T-helper 1 cell (primary cell): ENCODE results near the gene DLG2.
"Not testable (repeated sequence)": the region's sequence is repeated elsewhere in the genome, so short reads cannot be mapped to it uniquely, and the experiment has no call there.

Source experiments
- DNase-seq, 5 donors: peaks; one replicate each; pipeline ENCODE4 v3.0.0-alpha.2; 2012 to 2020

Gene DLG2

DNA sequence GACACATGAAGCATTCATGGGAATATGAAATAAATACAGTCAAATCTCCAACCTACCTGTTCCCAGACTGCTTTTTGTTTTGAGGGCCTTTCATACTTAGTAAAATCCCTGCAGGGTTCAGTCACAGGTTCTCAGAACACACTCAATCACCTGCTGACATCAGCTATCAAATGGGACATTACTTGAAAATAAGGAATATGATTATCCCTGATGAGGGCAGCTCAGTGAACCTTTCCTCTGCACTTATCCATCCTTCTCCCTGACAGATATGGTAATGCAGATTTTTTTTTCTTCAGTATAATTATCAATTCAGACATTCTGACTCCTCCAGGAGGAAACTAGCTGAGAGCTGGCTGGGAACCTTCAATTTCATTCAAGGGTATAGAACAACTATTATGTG is 1213.6 kb downstream of the DLG2 start:
- no peak for DNase-seq

DNA sequence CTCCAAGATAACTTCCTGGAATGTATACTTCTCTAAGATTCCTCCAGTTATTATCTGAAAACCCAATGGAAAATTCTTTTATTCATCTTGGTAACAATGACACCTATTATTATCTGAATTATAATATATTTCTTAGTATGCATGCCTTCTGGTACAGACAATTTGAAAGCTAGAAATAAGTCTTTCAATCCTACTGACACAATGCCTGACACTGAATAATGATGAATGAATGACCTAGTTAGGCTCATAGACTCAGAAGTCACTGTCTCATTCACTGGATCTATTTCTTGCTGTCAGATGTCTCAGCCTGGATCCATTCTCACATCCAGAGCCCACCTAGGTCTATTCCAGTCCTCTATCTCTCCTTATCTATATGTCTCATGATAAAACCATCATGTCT is 1214.3 kb downstream of the DLG2 start:
- no peak for DNase-seq

DNA sequence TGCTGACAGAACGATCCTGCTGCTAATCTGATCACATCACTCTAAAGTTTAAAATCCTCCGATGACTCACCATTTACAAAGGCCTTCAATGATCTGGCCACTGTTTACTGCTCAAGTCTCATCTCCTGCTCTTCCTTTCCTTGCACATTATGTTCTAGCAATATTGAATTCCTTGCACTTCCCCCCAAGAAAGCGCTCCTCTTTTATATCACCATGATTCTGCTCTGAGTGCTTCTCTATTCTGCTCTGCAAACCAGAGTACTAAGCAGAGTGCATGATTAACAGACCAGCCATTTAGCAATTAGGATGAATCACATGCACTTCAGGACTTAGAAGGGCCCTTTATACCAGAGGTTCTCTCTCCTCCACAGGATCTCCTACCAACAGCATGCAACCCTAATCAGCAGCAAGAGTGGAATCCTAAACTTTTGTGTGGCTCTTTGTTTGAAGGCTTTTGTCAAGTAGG is 1218.2 kb downstream of the DLG2 start:
- DNase-seq = no peak

DNA sequence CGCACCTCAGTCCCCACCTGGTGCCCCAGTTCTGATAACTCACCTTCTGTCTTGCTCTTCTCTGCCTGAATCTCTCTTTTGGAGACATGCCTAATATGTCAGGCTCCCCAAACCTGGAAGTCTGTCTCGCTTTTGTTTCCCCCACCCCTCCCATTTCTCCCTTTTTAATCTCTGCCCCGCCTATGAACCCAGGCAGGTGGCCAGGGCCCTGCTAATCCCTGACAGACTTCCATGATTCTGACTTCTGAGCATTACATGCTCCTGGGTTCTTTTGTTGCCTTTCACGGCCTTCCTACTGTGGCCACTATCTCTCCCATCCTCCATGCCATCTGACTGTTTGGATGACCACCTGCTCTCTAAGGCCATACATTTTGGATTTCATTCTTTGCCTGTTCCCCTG is 1220.1 kb downstream of the DLG2 start:
- no peak for DNase-seq

DNA sequence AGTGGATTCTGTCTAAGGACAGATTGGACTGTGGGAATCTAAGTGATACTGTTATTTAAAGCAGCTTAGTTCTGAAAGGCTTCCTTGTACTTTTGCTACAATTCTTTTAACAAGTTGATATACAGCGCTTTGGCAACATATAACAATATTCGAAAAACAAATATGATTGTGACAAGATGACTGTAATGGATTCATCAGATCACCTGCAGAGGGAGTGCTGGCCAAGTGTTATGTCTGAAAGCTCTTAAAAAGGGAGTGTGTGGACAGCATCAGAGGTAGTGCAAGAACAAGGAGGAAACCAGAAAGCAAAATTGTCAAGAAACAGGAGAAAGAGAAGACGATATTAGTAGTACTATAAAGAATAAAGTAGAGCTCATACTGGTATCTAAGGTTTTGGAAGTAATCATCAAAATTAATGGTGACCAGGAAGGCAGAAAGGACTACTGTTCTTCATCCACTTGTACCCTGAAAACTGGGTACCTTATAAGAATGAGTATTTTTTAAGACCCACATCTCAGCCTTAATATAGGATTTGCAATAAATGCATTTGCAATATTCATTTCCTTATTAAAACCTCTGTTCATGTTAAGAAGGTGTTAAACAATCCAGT is 1229.0 kb downstream of the DLG2 start:
- no peak for DNase-seq

DNA sequence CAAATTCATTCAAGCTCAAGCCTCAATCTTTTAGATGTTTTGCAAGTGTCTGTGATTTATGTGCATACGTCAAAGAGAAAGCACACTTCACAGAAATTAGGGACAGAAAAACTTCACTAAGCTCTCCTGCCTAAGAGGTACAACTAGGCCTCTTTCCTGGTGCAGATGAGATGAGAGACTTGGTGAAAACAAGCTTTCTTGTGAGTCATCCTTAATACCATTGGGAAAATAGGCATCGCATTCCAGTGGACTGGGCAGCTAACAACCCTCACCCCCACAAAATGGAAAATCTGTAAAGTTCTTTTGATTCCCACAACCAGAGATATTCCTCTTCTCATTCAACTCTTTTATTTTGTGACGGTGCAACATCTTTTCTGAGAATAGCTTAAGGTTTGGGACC is 1230.6 kb downstream of the DLG2 start:
- DNase-seq = no peak

DNA sequence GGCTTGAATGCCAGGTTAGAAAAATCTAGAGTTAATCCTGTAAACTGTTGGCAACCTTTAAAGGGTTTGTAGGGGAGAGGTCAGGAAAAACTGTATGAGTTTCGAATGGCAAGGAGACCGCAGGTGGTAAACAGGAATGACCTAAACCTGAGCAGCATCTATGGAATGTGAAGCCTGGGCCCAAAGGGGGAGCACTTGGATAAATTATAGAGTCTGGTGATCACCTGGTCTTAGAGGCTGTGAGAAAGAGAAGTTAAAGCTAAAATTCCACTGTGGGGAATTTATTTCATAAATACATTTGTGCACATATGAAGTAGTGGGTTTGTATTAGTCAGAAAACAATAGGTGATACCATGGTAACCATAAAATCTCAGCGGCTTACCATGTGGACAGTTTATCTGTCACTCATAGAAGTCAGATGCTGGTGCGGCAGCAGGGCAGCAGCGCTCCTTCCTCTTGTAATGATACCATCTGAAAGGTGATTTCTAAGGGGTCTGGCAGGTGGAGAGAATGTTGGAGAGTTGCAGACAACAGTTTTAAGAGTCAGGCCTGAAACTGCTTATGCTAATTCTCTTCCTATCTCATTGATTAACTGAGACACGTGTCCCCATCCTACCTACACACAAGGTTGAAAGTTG is 1236.6 kb downstream of the DLG2 start:
- no peak for DNase-seq

DNA sequence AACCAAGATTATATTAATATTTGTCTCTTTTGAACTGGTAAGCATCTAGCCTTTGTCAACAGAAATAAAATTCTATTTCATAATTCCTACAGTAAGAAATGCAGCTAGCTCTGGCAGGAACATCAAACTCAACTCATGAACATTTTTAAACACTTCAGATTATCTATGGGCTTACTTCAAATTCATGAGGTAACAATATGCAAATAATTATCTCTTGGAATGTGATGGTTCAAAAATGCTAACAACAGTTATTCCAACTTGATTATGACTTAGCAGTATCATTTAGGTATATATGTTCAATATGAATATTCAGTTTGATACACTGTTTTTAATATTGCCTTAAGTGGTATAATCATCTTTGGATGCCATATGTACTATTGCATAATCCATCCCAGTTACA is 1237.4 kb downstream of the DLG2 start:
- DNase-seq = no peak

DNA sequence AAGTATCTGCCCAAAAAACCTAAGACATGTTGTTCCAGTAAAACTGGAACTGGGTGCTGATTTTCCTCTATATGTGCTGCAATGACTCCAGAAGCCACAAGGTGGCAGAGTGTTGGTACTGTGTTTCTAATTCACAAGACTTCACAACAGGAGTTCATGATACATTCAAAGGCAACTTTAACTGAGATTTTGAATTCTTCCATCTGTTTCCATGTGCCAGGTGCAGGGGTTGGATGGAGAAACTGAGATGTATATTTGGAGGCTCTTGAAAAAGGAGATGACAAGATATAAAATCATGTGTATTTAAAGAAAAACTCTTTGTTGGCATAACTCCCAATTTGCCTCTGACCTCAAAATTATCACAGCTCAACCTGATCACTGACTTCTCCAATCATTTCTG is 1242.4 kb downstream of the DLG2 start:
- DNase-seq = peak in 2 of 5 donors; percentile 0 to 12

DNA sequence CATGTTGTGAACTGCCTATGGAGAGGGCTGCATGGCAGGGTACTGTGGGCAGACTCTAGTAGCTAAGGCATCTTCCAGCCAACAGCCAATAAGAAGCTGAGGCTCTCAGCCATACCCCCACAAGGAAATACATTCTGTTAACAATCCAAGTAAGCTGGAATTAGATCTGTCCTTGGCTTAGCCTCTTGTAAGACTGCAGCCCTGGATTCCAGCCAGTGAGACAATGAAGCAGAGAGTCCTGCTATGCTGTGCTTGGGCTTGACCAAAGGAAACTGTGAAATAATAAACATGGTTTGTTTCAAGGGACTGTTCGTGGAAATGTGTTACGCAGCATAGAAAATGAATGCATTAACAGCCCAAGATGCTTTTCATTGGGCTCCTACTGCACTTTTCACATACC is 1243.6 kb downstream of the DLG2 start:
- no peak for DNase-seq

DNA sequence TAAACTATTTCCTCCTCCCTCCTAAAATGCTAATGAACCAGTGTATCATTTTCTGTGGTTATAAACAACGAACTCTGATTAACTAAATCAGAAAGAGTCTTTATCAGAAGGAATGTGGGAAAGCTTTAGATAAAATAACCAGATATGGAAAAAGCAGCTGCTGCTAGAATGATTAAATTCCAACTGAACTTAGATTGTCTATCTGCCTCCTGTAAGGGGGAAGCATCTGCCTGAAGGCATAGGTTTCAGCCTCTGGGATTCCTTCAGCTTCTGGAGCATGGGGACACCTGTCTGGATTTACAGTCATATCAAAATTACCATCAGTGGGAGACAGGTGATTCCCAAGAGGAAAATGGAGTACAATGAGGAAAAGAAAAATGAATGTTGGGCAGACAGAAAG is 1245.5 kb downstream of the DLG2 start:
- no peak for DNase-seq

DNA sequence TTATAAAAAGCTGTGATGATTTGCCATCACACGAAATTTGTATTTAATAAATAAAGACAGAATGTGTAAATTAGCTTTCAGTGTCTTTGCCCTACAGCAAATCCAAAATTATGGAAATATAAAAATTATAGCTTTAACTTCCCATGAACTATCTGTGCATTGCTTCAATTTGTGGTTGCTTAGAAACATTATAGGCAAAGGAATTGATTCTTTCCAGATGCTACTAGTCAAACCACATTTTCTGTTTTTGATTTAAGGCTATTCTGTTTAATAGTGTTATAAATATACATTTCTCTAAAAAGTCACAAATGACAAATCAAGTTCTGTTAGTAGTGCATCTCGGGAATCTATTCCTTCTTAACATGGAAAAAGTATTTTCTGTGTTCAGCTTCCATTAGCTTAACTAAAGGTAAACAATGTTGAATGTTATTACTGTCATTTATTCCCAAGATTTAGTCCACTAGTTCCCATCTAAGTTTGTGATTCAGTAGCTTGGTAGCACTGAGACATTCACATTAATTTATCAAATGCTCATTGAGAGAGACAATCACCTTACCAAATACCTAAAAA is 1254.7 kb downstream of the DLG2 start:
- no peak for DNase-seq

DNA sequence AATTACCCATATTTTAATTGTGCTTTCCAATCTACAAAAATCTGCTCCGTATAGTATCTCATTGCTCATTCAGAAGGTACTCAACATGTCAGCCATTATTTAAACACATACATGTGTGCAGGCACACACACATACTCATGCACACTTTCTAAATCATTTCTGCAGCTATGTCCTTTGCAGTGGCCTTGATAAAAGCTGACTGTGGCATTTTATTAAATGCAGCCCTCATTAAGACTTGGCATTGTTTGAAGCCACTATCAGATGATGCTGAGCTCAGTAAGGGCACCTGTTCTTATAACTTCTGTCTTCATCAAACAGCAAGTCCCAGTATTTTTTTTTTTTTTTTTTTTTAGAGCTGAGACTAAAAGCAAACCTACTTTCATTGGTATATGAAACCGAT is 1269.1 kb downstream of the DLG2 start:
- no peak for DNase-seq

DNA sequence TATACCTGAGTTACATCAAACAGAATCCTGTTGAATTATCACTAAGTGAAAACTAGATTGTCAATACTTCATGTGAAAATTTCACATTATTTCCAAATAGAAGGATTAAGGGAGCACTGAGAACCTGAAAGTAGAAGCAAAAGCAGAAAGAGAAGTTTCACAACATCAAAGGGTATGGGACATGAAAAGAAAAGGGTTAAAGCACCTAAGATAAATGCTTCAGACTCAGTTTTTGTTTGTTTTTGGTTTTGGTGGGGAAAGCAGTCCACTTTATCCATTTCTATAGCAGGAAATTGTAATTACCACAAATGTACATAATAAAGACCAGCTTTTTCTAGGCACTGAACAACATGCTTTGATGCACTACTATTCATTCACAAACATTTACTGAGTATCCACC is 1271.2 kb downstream of the DLG2 start:
- no peak for DNase-seq

DNA sequence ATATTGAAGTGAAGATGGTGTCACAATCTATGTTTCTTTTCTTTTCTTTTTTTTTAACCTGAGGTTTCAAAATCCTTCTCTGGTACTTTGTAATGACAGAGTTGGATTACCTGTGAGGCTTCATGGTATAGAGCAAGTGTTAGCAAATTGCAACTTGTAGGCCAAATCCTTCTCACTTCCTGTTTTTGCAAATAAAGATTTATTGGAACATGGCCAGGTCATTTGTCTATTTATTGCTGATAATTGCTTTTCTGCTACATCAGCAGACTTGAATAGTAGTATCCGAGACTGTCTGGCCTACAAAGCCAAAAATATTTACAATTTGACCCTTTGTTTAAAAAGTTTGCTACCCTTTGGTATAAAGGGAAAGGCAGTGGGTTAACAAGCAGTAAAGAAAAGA is 1281.5 kb downstream of the DLG2 start:
- no peak for DNase-seq

DNA sequence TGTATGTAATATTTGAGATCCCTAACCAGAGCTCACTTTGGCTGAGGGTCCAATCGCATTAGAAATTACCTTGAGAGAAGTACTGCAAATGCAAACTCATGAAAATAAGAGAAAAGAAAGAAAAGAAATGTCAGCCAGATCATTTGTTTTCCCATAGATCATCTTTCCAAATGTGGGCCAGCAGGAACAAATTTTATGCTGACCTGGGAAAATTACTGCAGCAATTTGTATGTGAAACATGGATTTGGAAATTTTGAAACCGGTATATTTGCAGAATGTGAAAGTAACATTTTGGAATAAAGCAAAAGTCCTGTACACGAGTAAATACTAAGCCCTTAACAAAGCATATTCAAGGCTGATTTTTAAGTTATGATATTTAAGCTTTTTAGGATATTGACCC is 1282.1 kb downstream of the DLG2 start:
- DNase-seq = no peak

DNA sequence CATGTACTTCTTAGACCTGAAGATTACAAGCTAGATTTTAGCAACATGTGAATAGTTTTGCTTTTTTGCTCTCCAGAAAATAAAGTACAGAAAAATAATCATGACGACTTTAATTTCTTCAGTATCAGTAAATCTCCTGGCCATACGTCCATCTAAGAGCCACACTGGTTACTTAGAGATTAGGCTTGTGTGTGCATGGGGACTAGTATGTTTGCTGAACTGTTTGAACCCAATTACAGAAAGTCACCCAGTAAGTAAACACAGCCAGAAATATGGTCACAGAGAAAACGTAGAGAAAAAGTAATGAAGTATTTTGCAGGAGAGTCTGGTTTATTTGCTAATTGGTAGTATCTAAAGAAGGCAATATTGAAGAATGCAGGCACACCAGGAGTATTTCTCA is 1287.3 kb downstream of the DLG2 start:
- DNase-seq = no peak

DNA sequence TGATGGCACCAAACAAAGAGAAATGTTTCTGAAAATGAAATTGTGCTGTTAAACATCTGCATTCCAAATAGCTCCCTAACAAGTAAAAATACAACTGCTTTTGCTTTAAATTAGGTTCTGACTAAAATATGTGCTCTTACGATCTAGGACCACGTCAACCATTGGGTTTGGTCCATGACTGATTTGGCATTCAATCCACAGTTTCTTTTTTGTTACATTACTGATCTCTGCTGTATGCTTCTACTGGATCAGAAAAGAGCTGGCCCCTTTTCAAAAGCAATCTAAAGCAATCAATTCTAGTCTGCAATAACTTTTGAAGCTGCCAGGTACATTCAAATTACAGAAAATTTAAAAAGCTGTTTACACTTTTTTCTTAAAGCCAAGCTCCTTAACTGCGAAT is 1293.9 kb downstream of the DLG2 start:
- DNase-seq = no peak

DNA sequence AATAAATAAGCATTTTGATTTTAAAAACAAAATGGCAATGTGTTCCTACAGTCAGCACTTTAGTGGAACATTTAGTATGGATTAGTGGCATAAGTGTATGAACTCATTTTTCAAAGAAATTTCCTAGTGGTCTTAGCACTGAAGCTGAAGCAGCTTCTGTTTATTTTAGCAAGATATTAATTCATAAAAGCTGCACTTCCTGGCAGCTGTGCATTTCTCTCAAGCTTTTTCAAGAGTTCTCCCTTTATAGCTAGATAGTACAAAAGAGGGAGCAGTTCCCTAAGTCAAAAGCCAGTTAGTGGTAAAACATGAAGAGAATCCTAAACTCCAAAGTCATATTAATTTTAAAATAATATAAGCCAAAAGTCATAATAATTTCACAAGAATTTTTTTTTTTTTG is 1304.9 kb downstream of the DLG2 start:
- no peak for DNase-seq

DNA sequence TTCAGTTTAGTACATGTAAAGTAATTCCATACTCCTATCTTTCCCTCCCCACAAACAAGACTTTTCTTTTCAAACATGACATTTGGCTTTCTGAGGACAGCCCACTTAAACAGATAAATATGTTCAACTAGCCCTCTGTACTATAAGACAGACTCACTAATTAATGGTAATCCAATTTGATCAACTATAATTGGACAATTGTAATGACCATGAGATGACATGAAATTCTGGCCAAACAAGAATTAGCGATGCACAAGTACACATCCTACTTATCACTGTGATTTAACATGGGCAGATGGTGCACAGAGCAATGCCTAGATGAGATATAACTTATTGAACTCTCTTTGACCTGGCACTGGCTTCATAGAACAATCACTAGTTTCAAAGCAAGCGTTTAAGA is 1307.3 kb downstream of the DLG2 start:
- DNase-seq = no peak

DNA sequence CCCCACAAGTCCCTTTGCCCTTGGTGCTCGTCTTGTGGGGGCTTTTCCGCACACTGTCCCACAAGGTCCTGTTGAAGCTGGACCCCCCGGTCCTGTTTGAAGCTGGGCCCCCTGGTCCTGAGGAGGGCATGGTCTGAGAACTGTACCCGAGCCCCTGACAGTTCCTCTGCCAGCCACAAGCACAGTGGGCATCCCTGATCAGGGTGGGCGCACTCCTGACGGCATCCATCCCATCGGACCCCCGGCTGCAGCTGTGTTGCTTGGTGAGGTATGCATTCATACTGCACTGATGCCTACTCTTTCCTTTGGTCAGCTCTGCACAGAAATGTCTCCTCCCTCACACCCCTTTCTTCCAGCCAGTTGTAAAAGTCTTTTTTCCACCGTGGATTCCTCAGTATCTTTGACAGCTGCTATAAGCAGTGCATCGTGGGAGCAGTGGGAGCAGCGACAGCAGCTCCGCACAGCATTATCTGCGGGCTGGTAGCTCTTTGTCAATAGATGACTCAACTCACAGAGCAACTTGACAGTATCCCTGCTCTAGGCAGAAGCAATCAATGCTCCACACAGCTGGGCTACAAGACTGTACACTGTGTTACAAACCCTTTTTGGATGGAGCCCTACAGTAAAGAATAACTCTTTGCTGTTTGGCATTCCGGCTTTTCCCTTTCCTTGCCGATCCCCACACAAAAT is 1310.1 kb downstream of the DLG2 start:
- no peak for DNase-seq

DNA sequence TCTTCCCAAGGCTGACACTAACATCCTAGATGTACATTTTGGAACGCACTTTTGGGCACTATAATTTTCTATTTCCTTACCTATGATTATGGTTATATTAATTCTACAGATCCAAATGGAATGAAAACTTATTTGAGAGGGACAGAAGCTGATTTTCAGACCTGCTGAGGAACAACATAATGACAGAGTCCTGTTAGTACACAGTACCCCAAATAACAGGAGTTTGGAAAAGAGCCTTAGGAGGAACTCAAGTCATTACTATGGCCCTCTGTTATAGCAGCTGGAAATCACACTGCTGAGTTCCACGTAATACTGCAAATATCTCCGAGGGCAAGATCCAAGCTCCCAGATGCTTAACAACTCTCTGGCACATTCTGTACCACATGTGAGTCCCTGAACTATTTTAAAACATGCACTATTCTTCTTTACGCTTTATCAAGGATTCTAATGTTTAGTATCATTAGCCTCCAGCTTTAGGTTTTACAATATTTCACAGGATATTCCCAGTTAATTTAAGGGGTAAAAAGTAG is 1313.2 kb downstream of the DLG2 start:
- DNase-seq = no peak

DNA sequence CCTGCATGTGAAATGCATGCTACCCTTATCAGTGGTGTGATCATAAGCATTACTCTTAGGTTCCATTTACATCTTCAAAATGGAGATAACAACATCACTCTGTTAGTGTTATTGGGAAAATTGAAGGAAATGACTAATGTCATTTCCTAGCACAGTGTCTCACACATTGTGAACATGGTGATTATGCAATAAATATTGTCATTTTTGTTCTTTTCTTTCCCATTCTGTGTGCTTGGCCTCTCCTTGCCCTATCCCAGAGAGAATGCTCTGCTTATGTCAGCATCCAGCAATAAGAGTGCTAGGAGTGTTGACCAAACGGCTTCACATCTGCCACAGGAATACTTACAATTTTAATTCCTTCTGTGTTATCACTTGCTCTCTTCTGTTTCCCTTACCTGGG is 1316.9 kb downstream of the DLG2 start:
- no peak for DNase-seq

DNA sequence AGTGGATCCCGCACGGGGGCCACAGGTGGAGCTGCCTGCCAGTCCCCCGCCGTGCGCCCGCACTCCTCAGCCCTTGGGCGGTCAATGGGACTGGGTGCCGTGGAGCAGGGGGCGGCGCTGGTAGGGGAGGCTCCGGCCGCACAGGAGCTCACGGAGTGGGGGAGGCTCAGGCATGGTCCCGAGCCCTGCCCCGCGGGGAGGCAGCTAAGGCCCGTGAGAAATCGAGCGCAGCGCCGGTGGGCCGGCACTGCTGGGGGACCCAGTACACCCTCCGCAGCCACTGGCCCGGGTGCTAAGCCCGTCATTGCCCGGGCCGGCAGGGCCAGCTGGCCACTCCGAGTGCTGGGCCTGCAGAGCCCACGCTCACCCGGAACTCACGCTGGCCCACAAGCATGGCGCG is 1318.7 kb downstream of the DLG2 start:
- not testable (repeated sequence) for DNase-seq
